ENCODE measurements around the gene ARMC5. TPM values are rescaled to one million over a fixed set of nuclear protein-coding genes. Genes with fewer than 3 reads are reported as not detected.
"Not testable (repeated sequence)": the region's sequence is repeated elsewhere in the genome, so short reads cannot be mapped to it uniquely, and the experiment has no call there.

ARMC5 gene
- polyA plus RNA-seq, 3 donors: 13.1 to 19.0 (median 16.9) TPM

- no peak for DNase-seq
These were observed 32.6 kb downstream of the ARMC5 start for GRCh38 chr16:31491778-31492418.

GRCh38 chr16:31493506-31494125, 34.3 kb downstream of the ARMC5 start:
- DNase-seq: no peak

GRCh38 chr16:31496670-31497069, 37.4 kb downstream of the ARMC5 start:
- no peak for DNase-seq

- no peak for DNase-seq
These were observed 39.2 kb downstream of the ARMC5 start for GRCh38 chr16:31498493-31498892.

- no peak for DNase-seq
These were observed 40.6 kb downstream of the ARMC5 start for GRCh38 chr16:31499928-31500327.

GRCh38 chr16:31501226-31501965, 42.1 kb downstream of the ARMC5 start:
- DNase-seq: no peak

- no peak for DNase-seq
These were observed 42.7 kb downstream of the ARMC5 start for GRCh38 chr16:31501966-31502348.

- no peak for DNase-seq
These were observed 43.7 kb downstream of the ARMC5 start for GRCh38 chr16:31502981-31503380.

GRCh38 chr16:31503555-31503954, 44.3 kb downstream of the ARMC5 start:
- DNase-seq: not testable (repeated sequence)

GRCh38 chr16:31504159-31504558, 44.9 kb downstream of the ARMC5 start:
- no peak for DNase-seq

GRCh38 chr16:31505483-31505882, 46.2 kb downstream of the ARMC5 start:
- DNase-seq: no peak

- DNase-seq: no peak
These were observed 48.3 kb downstream of the ARMC5 start for GRCh38 chr16:31507617-31507928.

- peak; percentile 92 for DNase-seq
These were observed 48.8 kb downstream of the ARMC5 start, which contains the start of gene RUSF1 for GRCh38 chr16:31507929-31508705. TSS of gene RUSF1 (minus strand) at chr16:31508391. CDS start at chr16:31508373, 18 bp downstream.

GRCh38 chr16:31508706-31509195, 49.5 kb downstream of the ARMC5 start:
- DNase-seq: peak; percentile 26

GRCh38 chr16:31513126-31513525, 53.8 kb downstream of the ARMC5 start:
- DNase-seq: no peak

- DNase-seq: no peak
These were observed 54.6 kb downstream of the ARMC5 start for GRCh38 chr16:31513884-31514283.

Other genes with a start within 250 kb of the ARMC5 start
- gene TRIM72, start 245.4 kb upstream of the ARMC5 start, polyA plus RNA-seq (ENCODE audit: insufficient read length in 3 of 3): under 1 TPM; 0.07 to 0.28 (median 0.18) TPM
- gene PYDC1, start 242.4 kb upstream of the ARMC5 start, polyA plus RNA-seq (ENCODE audit: insufficient read length in 3 of 3): not detected
- 1 to 10 TPM; 1.7 to 2.6 (median 2.2) TPM for gene ITGAM, start 199.5 kb upstream of the ARMC5 start, polyA plus RNA-seq (ENCODE audit: insufficient read length in 3 of 3)
- 1 to 10 TPM in 1 of 3 donors, under 1 TPM in 2; 0.51 to 1.1 (median 0.83) TPM for gene ITGAX, start 104.3 kb upstream of the ARMC5 start, polyA plus RNA-seq (ENCODE audit: insufficient read length in 3 of 3)
- gene ITGAD, start 66.2 kb upstream of the ARMC5 start, polyA plus RNA-seq (ENCODE audit: insufficient read length in 3 of 3): under 1 TPM in 2 of 3 donors, not detected in 1; 0.28 to 0.46 TPM
- gene COX6A2, start 31.1 kb upstream of the ARMC5 start, polyA plus RNA-seq (ENCODE audit: insufficient read length in 3 of 3): 1 to 10 TPM in 2 of 3 donors, under 1 TPM in 1; 0.42 to 1.4 (median 1.1) TPM
- gene ZNF843, start 16.7 kb upstream of the ARMC5 start, polyA plus RNA-seq (ENCODE audit: insufficient read length in 3 of 3): 1 to 10 TPM; 3.2 to 3.3 (median 3.2) TPM
- gene TGFB1I1, start 12.7 kb downstream of the ARMC5 start, polyA plus RNA-seq (ENCODE audit: insufficient read length in 3 of 3): 10 to 100 TPM; 36.9 to 54.9 (median 46.5) TPM
- 10 to 100 TPM; 55.9 to 74.2 (median 72.8) TPM for gene SLC5A2, start 23.6 kb downstream of the ARMC5 start, polyA plus RNA-seq (ENCODE audit: insufficient read length in 3 of 3)
- 10 to 100 TPM; 87.9 to 98.1 (median 94.4) TPM for gene RUSF1, start 48.9 kb downstream of the ARMC5 start, polyA plus RNA-seq (ENCODE audit: insufficient read length in 3 of 3)
- gene AHSP, start 68.4 kb downstream of the ARMC5 start, polyA plus RNA-seq (ENCODE audit: insufficient read length in 3 of 3): 1 to 10 TPM; 4.2 to 7.0 (median 4.4) TPM

Measured in renal pelvis (tissue), 4 donors.